Transverse colon (tissue), 4 donors: Measurements from ENCODE around the gene YAP1.

Experiments
- POLR2AphosphoS5 ChIP-seq, 3 donors: sonication (generic); formaldehyde crosslinking; IDR thresholded peaks; one replicate each; pipeline ENCODE4 v1.6.1; 2016; ENCODE audit warnings: antibody characterized with exemption in 3 of 3
- TF ChIP-seq, protein P1 (sequence below), 5 experiments: fragments of 200-600 bp in 3 of 5; fragments of 450-650 bp in 2 of 5; sonication (generic) in 3 of 5; IDR thresholded peaks; 1 replicate in 2 of 5; 2 replicates in 3 of 5; pipeline ENCODE4 v1.5.1; 2016 to 2017; ENCODE audit warnings: antibody characterized with exemption in 5 of 5, inconsistent platforms in 3 of 5, mild to moderate bottlenecking in 2 of 5, moderate library complexity in 1 of 5

DNA sequence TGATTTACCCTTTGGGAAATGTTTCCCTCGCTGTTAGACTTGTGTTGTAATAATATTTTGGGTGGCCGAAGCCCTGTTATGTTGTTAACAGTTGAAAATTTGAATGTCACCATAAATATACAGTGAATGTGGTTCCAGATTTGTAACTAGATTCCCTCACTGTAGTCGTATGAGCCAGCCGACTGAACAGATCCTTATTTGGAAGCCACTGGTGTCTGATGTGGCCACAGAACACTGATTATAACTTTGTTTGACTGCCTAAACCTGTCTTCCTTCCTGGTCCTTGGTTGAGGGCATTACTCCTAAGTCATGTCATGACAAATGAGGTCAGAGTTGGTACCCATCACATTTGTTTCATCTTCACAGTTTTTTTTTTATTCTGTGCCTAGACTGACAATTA, 45.4 kb downstream of the YAP1 start:
- no peak for TF ChIP-seq POLR2AphosphoS5 (IDR thresholded peaks at IDR 0.05)
- TF ChIP-seq, protein P1, sequence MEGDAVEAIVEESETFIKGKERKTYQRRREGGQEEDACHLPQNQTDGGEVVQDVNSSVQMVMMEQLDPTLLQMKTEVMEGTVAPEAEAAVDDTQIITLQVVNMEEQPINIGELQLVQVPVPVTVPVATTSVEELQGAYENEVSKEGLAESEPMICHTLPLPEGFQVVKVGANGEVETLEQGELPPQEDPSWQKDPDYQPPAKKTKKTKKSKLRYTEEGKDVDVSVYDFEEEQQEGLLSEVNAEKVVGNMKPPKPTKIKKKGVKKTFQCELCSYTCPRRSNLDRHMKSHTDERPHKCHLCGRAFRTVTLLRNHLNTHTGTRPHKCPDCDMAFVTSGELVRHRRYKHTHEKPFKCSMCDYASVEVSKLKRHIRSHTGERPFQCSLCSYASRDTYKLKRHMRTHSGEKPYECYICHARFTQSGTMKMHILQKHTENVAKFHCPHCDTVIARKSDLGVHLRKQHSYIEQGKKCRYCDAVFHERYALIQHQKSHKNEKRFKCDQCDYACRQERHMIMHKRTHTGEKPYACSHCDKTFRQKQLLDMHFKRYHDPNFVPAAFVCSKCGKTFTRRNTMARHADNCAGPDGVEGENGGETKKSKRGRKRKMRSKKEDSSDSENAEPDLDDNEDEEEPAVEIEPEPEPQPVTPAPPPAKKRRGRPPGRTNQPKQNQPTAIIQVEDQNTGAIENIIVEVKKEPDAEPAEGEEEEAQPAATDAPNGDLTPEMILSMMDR (IDR thresholded peaks at IDR 0.05) = no peak
